Activated T-cell treated with anti-CD3 and anti-CD28 coated beads for 48 hours (primary cell): ENCODE results near the gene KLF15.

Experiments used
- DNase-seq: peaks from one replicate; pipeline ENCODE4 v3.0.0-alpha.2; 2020; ENCODE audit warnings: low read depth

KLF15 gene

DNA sequence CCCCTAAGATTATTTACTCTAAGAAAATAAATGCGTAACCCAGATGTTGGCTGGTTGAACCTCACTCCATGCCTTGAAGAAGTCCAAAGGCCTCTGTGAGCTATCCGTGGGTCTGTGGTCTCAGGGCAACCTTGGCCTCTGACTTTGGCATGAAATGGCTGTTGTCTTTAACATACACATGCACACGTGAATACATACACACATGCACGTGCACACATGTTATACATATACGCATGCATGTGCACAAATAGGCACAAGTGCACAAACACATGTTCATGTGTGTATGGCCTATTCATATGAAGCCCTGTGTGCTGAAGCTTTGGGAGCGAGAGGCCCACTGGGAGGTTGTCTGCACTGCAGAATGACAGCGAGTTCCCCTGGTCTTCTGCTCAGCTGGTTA lies 50.8 kb downstream of the KLF15 start:
- DNase-seq: no peak

DNA sequence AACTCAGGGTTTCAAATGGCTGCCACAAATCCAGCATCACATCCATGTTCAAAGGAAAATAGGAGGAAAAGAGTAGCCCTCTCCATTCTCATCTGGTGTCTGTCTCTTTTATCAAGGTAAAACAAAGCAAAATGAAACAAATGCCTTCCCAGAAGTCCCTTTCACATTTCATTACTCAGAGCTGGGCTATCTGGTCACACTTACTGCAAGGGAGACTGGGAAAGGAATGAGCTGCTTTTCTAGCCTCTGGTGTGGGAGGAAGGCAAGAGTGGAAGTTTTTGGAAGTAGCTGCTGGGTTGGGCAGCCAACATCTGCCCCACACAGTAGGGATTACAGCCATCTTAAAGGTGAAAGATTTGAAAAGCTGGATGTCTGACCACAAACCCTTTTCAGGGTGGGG lies 51.8 kb downstream of the KLF15 start:
- no peak for DNase-seq

DNA sequence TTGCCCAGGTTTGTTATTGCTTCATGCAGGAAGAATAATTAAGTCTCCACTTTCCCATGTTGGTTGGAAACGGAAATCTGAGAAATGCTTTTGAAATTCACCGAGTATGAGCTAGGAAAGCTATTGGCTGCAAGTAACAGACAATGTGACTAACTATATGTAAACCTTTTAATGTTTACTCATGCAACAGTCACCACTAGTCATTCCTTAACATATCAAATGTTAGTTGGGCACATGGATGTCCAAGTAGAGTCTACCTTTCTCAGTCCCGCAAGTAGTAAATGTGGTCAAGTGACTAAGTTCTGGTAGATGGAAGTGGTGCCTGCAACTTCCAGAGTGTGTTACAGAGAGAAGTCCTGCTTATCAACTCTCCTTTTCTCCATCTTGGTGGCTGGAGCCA lies 52.5 kb downstream of the KLF15 start:
- DNase-seq: no peak

DNA sequence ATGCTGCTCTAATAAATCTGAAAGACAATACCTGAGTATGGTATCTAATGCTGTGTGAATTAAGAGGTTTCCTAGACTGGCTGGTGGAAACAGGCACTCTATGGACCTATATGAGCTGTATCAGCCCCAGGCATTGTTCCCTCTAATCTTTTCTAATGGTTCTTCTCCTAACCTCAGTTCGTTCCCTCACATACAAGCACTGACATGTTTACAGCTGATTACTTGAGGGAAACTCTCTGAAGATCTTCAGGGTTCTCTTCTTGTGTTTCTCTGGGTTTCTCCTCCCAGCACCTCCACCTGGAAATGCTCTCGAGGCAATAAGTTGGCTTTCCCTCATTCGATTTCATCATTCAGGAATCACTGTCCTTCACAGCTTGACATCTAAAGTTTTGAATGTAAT lies 52.9 kb downstream of the KLF15 start:
- no peak for DNase-seq

DNA sequence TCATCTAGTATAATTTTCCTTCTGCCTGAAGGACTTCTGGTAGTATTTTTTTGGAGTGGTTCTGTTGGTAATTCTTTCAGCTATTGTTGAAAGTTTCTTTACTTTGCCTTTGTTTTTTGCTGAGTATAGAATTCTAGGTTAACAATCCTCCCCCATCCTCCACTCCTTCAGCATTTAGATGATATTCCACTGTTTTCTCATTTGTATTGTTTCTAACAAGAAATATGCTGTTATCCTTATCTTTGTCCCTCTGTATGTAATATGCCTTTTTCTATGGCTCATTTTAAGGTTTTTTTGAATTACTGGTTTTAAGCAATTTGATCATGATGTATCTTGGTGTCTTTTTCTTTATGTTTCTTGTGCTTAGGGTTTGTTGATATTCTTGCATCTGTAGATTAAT lies 53.9 kb downstream of the KLF15 start:
- DNase-seq: no peak

DNA sequence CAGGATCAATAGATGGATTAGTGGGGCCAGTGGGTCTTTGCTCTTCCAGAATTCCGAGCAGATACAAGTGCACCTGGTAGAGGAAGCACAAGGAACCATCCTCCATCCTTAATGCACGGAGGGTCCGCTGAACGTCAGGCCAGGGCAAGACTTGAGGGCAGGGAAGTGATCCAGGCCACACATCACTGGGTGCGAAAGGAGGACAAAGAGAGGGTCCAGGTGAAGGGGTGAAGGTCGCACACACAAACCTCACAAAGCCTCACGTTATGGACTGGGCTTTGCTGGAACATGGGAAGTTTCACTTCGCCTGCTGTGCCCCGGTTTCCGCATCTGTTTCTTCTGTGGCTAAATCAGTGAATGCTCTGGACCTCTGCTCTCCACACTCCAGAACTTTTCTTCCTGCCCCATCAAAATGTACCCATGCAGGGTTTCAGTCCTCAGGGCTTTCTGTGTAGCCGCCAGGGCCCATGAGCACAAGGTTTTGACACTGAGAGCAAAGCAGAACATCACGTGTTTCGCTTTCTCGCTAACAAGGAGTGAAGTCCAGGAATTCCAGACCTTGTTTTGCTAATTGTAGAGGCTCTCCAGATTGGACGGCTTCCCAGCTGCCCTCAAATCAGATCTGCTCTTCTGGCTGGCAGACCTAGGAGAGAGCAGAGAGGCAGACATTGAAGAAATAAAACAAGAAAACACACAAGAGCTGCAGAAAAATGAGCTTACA lies 56.3 kb downstream of the KLF15 start:
- DNase-seq: no peak

DNA sequence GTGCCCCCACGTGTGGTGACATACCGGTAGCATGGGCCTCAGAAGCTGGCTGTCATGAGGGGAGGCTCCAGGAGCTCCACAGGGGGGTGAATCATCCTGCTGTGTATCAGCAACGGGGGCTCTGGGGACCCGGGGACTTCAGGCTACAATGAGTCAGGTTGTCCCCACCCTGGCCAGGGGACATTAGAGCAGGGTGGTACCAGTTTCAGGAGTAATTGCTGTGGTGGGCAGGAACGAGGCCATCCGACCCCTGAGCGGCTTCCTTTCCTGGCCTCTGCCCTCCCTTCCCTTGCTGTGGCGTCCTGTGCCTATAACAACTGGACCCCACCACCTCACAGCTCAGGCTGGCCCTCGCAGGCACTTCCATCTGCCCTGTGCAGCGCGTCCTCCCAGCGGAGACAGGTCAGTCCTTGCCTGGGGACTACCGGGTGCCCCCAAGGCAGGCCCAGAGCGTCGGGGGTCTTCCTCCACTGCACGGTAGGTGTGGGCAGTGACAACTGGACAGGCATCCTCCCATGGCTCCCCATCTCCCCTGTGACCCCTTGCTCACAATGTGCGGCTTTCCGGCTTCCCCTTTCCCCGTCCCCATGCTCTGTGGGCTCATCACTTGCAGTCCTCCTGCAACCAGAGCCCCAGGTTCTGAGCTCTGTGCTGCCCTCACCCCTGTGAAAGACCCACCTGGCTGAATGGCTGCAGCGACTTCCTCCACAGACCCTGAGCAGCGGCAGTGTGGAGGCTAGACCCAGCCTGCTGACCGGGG lies 57.0 kb downstream of the KLF15 start:
- DNase-seq: no peak

DNA sequence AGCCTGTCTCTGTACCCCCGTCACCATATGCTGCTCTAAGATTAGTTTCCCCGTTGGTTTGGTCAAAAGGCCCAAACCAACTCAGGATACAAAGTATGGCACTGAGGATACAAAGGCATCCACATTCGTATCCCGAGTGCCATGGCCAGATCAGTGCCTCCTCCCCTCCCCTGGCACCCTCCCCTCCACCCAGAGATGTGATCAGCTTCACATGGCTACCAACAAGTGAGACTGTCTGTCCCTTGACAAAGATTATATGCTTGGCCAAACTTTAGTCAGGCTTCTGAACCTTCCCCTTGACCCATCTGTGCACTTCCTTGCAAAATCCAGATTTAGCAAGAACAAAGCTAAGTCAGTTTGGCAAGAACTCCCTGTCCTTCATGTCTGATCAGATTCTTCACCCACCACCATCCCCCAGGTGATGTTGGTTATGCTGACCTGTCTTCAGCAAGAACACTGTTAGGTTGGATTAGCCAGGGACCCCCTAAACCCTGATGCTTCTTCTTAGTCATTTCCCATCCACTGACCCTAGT lies 61.7 kb downstream of the KLF15 start:
- DNase-seq: no peak

DNA sequence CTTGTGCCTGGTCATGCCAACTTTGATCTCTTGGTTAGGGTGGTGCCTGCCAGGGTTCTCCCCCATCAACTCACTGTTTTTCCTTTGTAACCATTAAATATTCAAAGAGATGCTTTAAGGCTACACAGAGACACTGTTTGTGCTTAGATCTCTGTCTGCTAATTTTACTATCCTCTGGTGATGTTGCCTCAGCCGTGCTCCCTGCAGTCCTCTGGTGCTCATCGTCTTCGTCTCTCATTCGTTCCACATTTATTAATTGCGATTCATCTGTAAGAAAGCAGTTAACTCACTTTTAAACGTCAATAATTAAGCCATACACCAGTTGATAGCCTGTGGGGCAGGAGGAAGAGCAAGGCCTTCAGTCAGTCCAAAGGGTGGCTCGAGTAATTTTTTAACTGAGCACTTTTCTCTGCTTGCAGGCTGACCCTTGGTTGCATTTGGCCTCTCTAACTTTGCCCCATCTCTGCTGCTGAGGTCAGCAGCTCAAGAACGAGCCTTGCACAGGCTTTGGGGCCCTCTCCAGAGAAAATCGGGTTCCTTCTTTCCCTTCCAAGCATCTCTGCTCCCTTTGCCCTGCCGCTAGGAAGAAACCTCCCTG lies 62.9 kb downstream of the KLF15 start:
- DNase-seq: no peak

DNA sequence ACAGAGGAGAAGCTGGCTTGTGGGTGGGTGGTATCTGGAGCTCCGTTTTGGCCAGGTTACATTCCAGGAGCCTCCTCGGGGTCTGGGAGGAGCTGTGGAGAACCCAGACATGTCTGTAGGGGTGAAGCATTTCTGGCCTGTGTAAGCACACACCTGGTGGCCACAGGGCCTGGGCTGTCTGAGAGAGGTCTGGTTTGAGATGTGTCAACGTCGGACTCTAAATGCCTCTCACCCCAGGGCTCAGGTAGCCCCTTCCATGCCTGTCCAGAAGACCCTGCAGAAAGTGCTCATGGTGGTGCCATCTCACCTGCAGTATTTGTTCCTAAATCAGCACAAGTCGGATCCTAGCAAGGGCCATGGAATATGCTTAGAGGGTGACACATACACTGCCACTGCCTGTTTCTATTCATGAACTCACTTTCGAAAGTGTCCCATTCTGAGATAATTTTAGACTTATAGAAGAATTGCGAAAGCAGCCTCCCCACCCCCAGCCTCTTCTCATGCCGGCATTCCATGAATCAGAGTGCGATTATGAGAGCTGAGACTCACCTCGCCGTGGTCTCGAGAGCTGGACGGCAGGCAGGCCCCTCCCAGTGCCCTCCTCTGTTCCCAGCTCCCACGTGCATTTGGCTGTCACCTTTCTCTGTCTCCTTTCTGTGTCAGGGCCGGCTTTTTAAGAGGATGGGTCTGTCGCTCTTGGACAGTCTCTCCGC lies 63.7 kb downstream of the KLF15 start:
- DNase-seq: no peak
